Endothelial cell of umbilical vein (primary cell): Measurements from ENCODE around the gene ATP2A2. TPM values are rescaled to one million over a fixed set of nuclear protein-coding genes. Genes with fewer than 3 reads are reported as not detected.

Experiments
- BruUV-seq: library from RNA; stranded (reverse); fragments of 400-500 nt; replicated peaks from 2 replicates; lab custom pipeline; 2021; lab: Mats Ljungman, UMichigan
- CTCF ChIA-PET: fragments of 300-600, 350-600 bp; sonication (Branson Sonifier 250); formaldehyde crosslinking; loops from one replicate; lab custom pipeline; 2021; ENCODE audit warnings: antibody characterized with exemption, inconsistent platforms; lab: Charles Lee
- POLR2A ChIA-PET: fragments of 300-600, 350-600 bp; sonication (Branson Sonifier 250); formaldehyde crosslinking; loops from one replicate; lab custom pipeline; 2021; ENCODE audit warnings: antibody characterized with exemption, inconsistent platforms; lab: Charles Lee
- DNase-seq: peaks from one replicate; pipeline ENCODE4 v3.0.0-alpha.2; 2011; ENCODE audit warnings: low read depth, low spot score
- FAIRE-seq: peaks from 2 replicates; lab custom pipeline; 2011; peaks lifted over from hg19 to GRCh38; lab: Jason Lieb, UNC
- H2AFZ ChIP-seq: 2 replicates; pipeline ENCODE4 v1.6.0; 2012; ENCODE audit warnings: low read depth, low read length, control low read depth, inconsistent platforms
- H3K27ac ChIP-seq: 2 replicates; pipeline ENCODE4 v1.5.1; 2011; ENCODE audit warnings: low read depth, mild to moderate bottlenecking, control low read depth, low read length, moderate library complexity; ENCODE audit not compliant: insufficient read depth
- H3K27me3 ChIP-seq, 2 experiments: 2 replicates each; pipeline versions ENCODE4 v1.6.0 to v1.6.1; 2011; ENCODE audit warnings: low read length in 2 of 2, mixed read lengths in 1 of 2; ENCODE audit not compliant: control insufficient read depth in 2 of 2, insufficient read depth in 2 of 2
- H3K36me3 ChIP-seq, 2 experiments: 2 replicates in 1 of 2; 3 replicates in 1 of 2; pipeline ENCODE4 v1.5.1; 2011; ENCODE audit warnings: low read length in 2 of 2, mild to moderate bottlenecking in 1 of 2, moderate library complexity in 1 of 2; ENCODE audit not compliant: control insufficient read depth in 2 of 2, insufficient read depth in 2 of 2; ENCODE audit errors: extremely low read depth in 1 of 2
- H3K4me1 ChIP-seq: 3 replicates; pipeline ENCODE4 v1.5.1; 2011; ENCODE audit warnings: mild to moderate bottlenecking, low read length; ENCODE audit not compliant: control insufficient read depth, insufficient read depth; ENCODE audit errors: extremely low read depth
- H3K4me2 ChIP-seq: 2 replicates; pipeline ENCODE4 v1.6.1; 2011; ENCODE audit warnings: low read length, control low read depth, mixed read lengths; ENCODE audit not compliant: insufficient read depth
- H3K4me3 ChIP-seq, 3 experiments: fragments of 200-600 bp in 1 of 3; sonication (generic), shearing (Covaris generic) in 1 of 3; replicated peaks in 1 of 3; 2 replicates each; pipeline ENCODE4 v1.5.1; 2011 to 2016; ENCODE audit warnings: control low read depth in 3 of 3, low read length in 3 of 3, mild to moderate bottlenecking in 2 of 3, inconsistent platforms in 1 of 3, low read depth in 1 of 3, moderate library complexity in 1 of 3; ENCODE audit not compliant: insufficient read depth in 1 of 3
- H3K79me2 ChIP-seq: 2 replicates; pipeline ENCODE4 v1.6.0; 2012; ENCODE audit warnings: low read length, inconsistent platforms; ENCODE audit not compliant: control insufficient read depth, insufficient read depth
- H3K9ac ChIP-seq: replicated peaks from 2 replicates; pipeline ENCODE3; 2011; ENCODE audit warnings: low read length, control low read depth; ENCODE audit not compliant: insufficient read depth; ENCODE audit errors: extremely low read depth
- H3K9me1 ChIP-seq: replicated peaks from 3 replicates; pipeline ENCODE4 v1.6.0; 2011; ENCODE audit warnings: mild to moderate bottlenecking, low read length; ENCODE audit not compliant: control insufficient read depth, insufficient read depth; ENCODE audit errors: extremely low read depth
- H3K9me3 ChIP-seq: replicated peaks from 2 replicates; pipeline ENCODE4 v1.5.1; 2012; ENCODE audit warnings: low read length, inconsistent platforms; ENCODE audit not compliant: control insufficient read depth, insufficient read depth
- H4K20me1 ChIP-seq: replicated peaks from 2 replicates; pipeline ENCODE3; 2011; ENCODE audit warnings: mild to moderate bottlenecking, low read length; ENCODE audit not compliant: control insufficient read depth, insufficient read depth; ENCODE audit errors: extremely low read depth
- CTCF ChIP-seq, 2 donors: IDR thresholded peaks; 1 replicate in 1 of 2; 2 replicates in 1 of 2; pipeline ENCODE4 v1.5.1; 2011; ENCODE audit warnings: low read length in 2 of 2, mild to moderate bottlenecking in 2 of 2, moderate library complexity in 2 of 2, control low read depth in 1 of 2, inconsistent platforms in 1 of 2, low read depth in 1 of 2; ENCODE audit not compliant: insufficient read depth in 1 of 2; ENCODE audit errors: extremely low read depth in 1 of 2
- EZH2 ChIP-seq: IDR thresholded peaks from 2 replicates; pipeline ENCODE4 v1.6.1; 2012; ENCODE audit warnings: borderline replicate concordance, low read depth, mild to moderate bottlenecking, moderate library complexity, low read length, inconsistent platforms; ENCODE audit not compliant: severe bottlenecking
- FOS ChIP-seq: IDR thresholded peaks from 2 replicates; pipeline ENCODE4 v1.6.1; 2011; ENCODE audit warnings: mild to moderate bottlenecking, low read length, moderate library complexity, borderline replicate concordance; ENCODE audit not compliant: insufficient read depth
- GATA2 ChIP-seq: IDR thresholded peaks from 2 replicates; pipeline ENCODE4 v1.7.0; 2011; ENCODE audit warnings: low read depth, mild to moderate bottlenecking, moderate library complexity, mixed read lengths, low read length; ENCODE audit not compliant: insufficient read length, insufficient read depth
- JUN ChIP-seq: IDR thresholded peaks from 2 replicates; pipeline ENCODE4 v1.6.1; 2011; ENCODE audit warnings: borderline replicate concordance, low read depth; ENCODE audit not compliant: insufficient read length, insufficient read depth
- MAX ChIP-seq: IDR thresholded peaks from 2 replicates; pipeline ENCODE4 v1.6.1; 2011; ENCODE audit not compliant: insufficient read depth, insufficient read length
- POLR2A ChIP-seq: IDR thresholded peaks from 2 replicates; pipeline ENCODE4 v1.6.1; 2012; ENCODE audit warnings: low read depth, mild to moderate bottlenecking, control low read depth, low read length
- POLR2AphosphoS5 ChIP-seq: IDR thresholded peaks from 2 replicates; pipeline ENCODE4 v1.6.1; 2012; ENCODE audit warnings: low read depth, mild to moderate bottlenecking, control low read depth, low read length, moderate library complexity; ENCODE audit not compliant: insufficient read depth
- dilution Hi-C: fragments of 300-500 bp; cut with MboI; formaldehyde crosslinking; loops from one replicate; pipeline ENCODE4 v1.15.0; 2019; ENCODE audit warnings: low sequenced_read_pairs; ENCODE audit not compliant: extremely low pct_ligation_motif_present
- intact Hi-C: fragments of 100-400 bp; cut with micrococcal nuclease; formaldehyde crosslinking; loops from one replicate; pipeline ENCODE4 v1.10.0; 2022
- polyA plus RNA-seq, 4 experiments: library from polyadenylated mRNA; depleted of rRNA in 3 of 4; stranded (reverse) in 3 of 4; unstranded in 1 of 4; fragments of >200 nt; gene quantifications; 2 replicates each; pipeline versions ENCODE4 v1.2.1 to v1.2.3, GENCODE V29; 2011 to 2012; ENCODE audit warnings: missing spikeins in 1 of 4
- total RNA-seq: library from RNA; stranded (reverse); gene quantifications from 2 replicates; pipeline ENCODE4 v1.2.3, GENCODE V29; 2021

ATP2A2 gene
- total and polyA plus RNA-seq, 2 donors (not counting 3 experiments of a cell fraction or from before 2014, with no cell fraction given), result 102 to 239 TPM

DNA sequence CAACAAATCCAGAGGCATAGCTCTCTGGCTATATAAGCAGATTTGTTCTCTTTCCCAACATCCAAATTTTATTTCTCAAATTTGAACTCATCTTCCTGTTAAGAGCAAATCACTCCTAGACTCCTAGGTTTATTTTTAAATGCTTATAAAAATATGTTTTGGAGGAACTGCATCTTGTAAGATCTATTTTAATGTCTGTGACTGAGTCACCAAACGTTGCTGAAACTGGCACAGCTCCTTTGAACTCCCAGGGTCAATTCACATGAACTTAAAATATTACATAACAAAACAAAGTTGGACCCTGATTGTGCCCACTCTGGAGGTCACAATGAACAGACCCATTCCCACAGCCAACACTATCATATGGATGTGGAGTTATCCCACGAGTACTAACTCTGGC lies 98.6 kb downstream of the ATP2A2 start:
- CTCF ChIA-PET, result interaction anchor here (2.5 kb wide), 1 partner anchor 52 kb away, joined by 10 read pairs; no protein-coding TSS in a partner anchor
- H3K4me3 ChIP-seq, result no peak overlapping the region
- no TSS peak for BruUV-seq
- peaks cover 21 to 31% of the 10 kb centered on the region in 2 experiments for H3K36me3 ChIP-seq
- H3K27me3 ChIP-seq, result no peaks in the 10 kb centered on the region
- FAIRE-seq (no peak), DNase-seq (no peak)
- H3K9ac ChIP-seq, result no peak overlapping the region
- intact Hi-C loops, result no loop called here
- H3K27ac ChIP-seq, result no peak overlapping the region
- H3K79me2 ChIP-seq, result no peaks in the 10 kb centered on the region
- no peaks in the 10 kb centered on the region for H3K9me3 ChIP-seq
- no peaks in the 10 kb centered on the region for H3K4me1 ChIP-seq
- POLR2A ChIA-PET, result no interaction called here
- dilution Hi-C loops, result no loop called here
- H3K9me1 ChIP-seq, result no peaks in the 10 kb centered on the region
- H2AFZ ChIP-seq, result no peak overlapping the region
- H4K20me1 ChIP-seq, result no peaks in the 10 kb centered on the region
- H3K4me2 ChIP-seq, result no peak overlapping the region
- TF ChIP-seq MAX (no peak), POLR2AphosphoS5 (no peak), CTCF (IDR thresholded peaks at IDR 0.05; ENCODE audit: extremely low read depth in 1 of 2, insufficient read depth in 1 of 2, low read depth in 1 of 2, low read length in 2 of 2) (no peak), JUN (no peak), EZH2 (no peak), POLR2A (no peak), FOS (no peak), GATA2 (no peak)
